Upper lobe of right lung (tissue), 1 donor: Measurements from ENCODE around the gene SPINK14. TPM values are rescaled to one million over a fixed set of nuclear protein-coding genes. Genes with fewer than 3 reads are reported as not detected.

Experiments used
- ATAC-seq: fragments of 200-7000 bp; cut with Tn5 transposase; one replicate; pipeline ENCODE4 v1.9.1; 2020; ENCODE audit warnings: mild to moderate bottlenecking, moderate library complexity
- DNase-seq: peaks from one replicate; pipeline ENCODE4 v3.0.0-alpha.2; 2020
- H3K27ac ChIP-seq: fragments of 200-600 bp; one replicate; pipeline ENCODE4 v1.8.0; 2022
- H3K27me3 ChIP-seq: fragments of 200-600 bp; one replicate; pipeline ENCODE4 v1.8.0; 2022; ENCODE audit warnings: mild to moderate bottlenecking
- H3K36me3 ChIP-seq: fragments of 200-600 bp; one replicate; pipeline ENCODE4 v1.8.0; 2022
- H3K4me1 ChIP-seq: fragments of 200-600 bp; one replicate; pipeline ENCODE4 v1.8.0; 2022
- H3K4me3 ChIP-seq: fragments of 200-600 bp; one replicate; pipeline ENCODE4 v1.8.0; 2022; ENCODE audit warnings: mild to moderate bottlenecking
- H3K9me3 ChIP-seq: fragments of 200-600 bp; one replicate; pipeline ENCODE4 v1.8.0; 2022
- intact Hi-C: fragments of 100-400 bp; cut with DNase I; formaldehyde crosslinking; loops from one replicate; pipeline ENCODE4 v1.11.0; 2022
- total RNA-seq: library from RNA; stranded (reverse); fragmentation: NEBNext Ultra II Directional; extraction: Animal tissue kit (Norgen Biotek cat#: 25700); gene quantifications from one replicate; pipeline ENCODE4 v1.2.1, GENCODE V29; 2021
- TF ChIP-seq, protein P1 (sequence below): fragments of 200-600 bp; IDR thresholded peaks from one replicate; pipeline ENCODE4 v1.8.0; 2022; ENCODE audit warnings: antibody characterized with exemption
- donor health status: DM: no; HTN: yes; CAD: no; lungs with severe emphysema.

The SPINK14 gene
- total RNA-seq, 1 donor from 2014 or later = not detected

DNA sequence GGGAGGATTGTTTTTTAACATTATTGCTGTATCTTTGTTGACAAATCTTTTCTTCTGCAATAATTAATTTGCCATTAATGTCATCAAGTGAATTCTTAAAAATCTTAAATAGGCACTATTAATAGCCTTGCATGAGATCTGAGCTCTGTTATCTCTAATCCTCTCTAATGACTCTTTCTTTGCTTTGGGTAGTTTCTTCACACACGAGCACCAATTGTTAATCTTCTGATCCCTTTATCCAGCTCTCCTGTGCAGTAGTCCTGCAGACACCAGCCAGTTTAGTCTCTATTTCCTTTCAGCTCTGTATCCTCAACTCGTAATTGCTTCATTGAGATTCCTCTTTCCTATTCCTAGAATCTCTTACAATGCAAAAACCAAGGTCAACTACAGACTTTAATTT, 8.1 kb downstream of the SPINK14 start:
- Histone ChIP-seq H3K4me1 (no peaks in the 10 kb centered on the region), H3K27ac (no peak overlapping the region), H3K36me3 (no peaks in the 10 kb centered on the region), H3K4me3 (no peak overlapping the region), H3K9me3 (no peaks in the 10 kb centered on the region), H3K27me3 (no peaks in the 10 kb centered on the region)
- ATAC-seq (no peak), DNase-seq (no peak)
- TF ChIP-seq, protein P1, sequence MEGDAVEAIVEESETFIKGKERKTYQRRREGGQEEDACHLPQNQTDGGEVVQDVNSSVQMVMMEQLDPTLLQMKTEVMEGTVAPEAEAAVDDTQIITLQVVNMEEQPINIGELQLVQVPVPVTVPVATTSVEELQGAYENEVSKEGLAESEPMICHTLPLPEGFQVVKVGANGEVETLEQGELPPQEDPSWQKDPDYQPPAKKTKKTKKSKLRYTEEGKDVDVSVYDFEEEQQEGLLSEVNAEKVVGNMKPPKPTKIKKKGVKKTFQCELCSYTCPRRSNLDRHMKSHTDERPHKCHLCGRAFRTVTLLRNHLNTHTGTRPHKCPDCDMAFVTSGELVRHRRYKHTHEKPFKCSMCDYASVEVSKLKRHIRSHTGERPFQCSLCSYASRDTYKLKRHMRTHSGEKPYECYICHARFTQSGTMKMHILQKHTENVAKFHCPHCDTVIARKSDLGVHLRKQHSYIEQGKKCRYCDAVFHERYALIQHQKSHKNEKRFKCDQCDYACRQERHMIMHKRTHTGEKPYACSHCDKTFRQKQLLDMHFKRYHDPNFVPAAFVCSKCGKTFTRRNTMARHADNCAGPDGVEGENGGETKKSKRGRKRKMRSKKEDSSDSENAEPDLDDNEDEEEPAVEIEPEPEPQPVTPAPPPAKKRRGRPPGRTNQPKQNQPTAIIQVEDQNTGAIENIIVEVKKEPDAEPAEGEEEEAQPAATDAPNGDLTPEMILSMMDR = no peak
- intact Hi-C loops = no loop called here

DNA sequence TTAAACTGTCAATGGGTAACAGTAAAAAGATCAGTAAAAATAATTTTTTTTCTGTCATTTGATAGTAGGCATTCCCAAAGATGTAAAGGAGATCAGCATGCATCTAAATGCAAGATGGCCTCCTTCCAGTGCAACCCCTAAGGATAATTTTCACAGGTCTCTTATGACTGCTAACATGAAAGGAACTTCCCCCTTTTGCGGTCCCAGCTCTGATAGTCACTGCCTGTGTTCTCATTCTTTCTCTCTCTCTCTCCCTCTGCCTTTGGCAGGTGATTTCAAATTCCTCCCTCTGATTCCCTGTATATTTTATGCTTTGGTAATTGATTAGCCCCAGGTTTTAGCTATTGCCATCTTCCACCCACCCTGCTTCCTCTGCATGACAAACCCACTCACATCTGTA, 8.9 kb downstream of the SPINK14 start:
- intact Hi-C loops = no loop called here
- Histone ChIP-seq H3K4me1 (no peaks in the 10 kb centered on the region), H3K27me3 (no peaks in the 10 kb centered on the region), H3K9me3 (no peaks in the 10 kb centered on the region), H3K36me3 (no peaks in the 10 kb centered on the region), H3K4me3 (no peak overlapping the region), H3K27ac (no peak overlapping the region)
- no peak for ATAC-seq
- no peak for DNase-seq
- TF ChIP-seq, protein P1 = no peak

DNA sequence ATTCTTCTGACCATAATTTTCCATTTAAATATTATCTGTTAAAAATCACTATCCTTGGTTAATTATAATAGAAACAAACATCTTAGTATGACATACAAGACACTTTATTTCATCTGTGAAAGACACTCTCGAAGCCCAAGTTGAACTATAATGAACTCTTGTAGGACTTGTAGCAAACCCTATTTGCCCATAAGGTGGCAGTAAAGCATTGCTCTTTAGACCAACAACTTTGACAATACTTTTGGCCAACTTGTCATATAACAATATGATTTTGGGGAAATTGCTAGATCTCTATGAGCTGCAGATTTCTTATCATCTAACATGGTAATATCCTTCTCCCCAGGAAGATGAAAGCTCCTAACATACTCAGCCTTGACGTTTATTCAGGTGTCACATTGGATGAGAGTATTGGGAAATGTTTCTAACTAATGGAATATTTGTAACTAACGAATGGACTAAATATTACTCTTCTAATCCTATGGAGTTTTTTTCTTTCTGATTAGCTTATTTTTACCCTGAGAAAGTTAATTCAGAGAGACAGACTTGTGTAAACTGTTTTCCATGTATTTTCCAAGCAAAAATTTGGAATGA, 11.0 kb downstream of the SPINK14 start:
- Histone ChIP-seq H3K4me1 (no peaks in the 10 kb centered on the region), H3K9me3 (no peaks in the 10 kb centered on the region), H3K4me3 (no peak overlapping the region), H3K27me3 (no peaks in the 10 kb centered on the region), H3K27ac (no peak overlapping the region), H3K36me3 (no peaks in the 10 kb centered on the region)
- ATAC-seq = peak; percentile 89
- DNase-seq = no peak
- intact Hi-C loops = no loop called here
- TF ChIP-seq, protein P1 = peak; percentile 71

DNA sequence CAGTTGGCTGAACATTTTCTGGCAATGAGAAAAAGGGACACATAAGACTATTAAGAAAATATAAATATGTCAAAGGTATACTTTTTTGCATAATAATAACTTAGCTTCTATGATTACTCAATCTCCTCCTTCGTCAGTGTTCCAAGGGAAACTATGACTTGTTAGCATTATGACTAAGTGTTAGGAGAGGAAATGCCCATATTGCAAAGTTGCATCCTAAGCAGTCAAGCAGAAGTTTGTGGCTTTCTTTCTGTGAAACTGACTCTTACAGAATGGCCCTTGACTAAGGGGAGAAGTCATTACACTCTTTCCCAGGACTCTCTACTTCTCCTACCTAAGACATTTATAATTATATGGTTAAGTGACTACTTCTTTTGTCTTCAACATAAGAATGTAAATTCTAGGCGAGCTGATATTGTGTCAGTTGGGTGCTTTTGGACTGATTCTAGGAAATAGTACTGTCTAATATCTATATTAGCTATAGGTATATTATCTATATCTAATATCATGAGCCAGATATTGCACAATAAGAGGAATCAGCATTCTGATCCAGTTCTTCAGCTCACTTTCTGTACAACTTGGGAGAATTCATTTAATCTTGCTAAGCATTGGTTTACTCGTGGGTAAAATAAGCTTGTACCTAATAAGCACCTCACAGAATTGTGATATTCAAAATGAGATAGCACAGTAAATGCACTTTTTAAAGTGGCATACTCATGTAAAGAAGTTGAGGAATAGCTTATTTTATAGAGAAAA, 18.1 kb downstream of the SPINK14 start:
- H3K4me1 ChIP-seq = no peaks in the 10 kb centered on the region
- no peak overlapping the region for H3K4me3 ChIP-seq
- TF ChIP-seq, protein P1 = no peak
- no peaks in the 10 kb centered on the region for H3K27me3 ChIP-seq
- no peaks in the 10 kb centered on the region for H3K9me3 ChIP-seq
- intact Hi-C loops = no loop called here
- H3K27ac ChIP-seq = peak overlapping the region; percentile 38
- no peaks in the 10 kb centered on the region for H3K36me3 ChIP-seq
- DNase-seq (no peak), ATAC-seq (peak; percentile 93)

DNA sequence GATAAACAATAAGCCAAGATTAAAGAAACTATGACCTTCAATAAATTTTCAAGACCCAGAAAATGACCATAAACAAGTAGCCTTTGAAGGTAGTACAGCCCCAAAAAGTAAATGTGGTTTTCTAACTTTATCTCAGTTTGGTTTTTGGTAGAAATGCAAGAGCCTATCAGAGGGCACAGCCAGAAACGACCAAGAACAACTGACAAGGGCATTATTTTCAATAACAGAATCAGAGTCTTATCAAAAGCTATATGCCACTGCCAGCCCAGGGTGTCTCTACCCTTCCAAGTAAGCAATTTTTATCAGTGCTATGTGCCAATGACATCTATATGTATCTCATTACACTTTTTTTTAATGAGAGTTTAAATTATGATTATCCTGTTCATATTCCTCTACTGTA, 22.7 kb downstream of the SPINK14 start:
- Histone ChIP-seq H3K27me3 (no peaks in the 10 kb centered on the region), H3K9me3 (no peaks in the 10 kb centered on the region), H3K4me3 (no peak overlapping the region), H3K4me1 (no peaks in the 10 kb centered on the region), H3K36me3 (no peaks in the 10 kb centered on the region), H3K27ac (no peak overlapping the region)
- DNase-seq (no peak), ATAC-seq (no peak)
- TF ChIP-seq, protein P1 = no peak
- intact Hi-C loops = no loop called here
